Activated CD8-positive, alpha-beta memory T cell treated with anti-CD3 and anti-CD28 coated beads, Interleukin-2, amount 50 U/mL, for 48 hours (primary cell): ENCODE measurements around the gene GCNT1.
"Not testable (repeated sequence)": the region's sequence is repeated elsewhere in the genome, so short reads cannot be mapped to it uniquely, and the experiment has no call there.

Source experiments
- DNase-seq: peaks from one replicate; pipeline ENCODE4 v3.0.0-alpha.2; 2020

The GCNT1 gene

DNA sequence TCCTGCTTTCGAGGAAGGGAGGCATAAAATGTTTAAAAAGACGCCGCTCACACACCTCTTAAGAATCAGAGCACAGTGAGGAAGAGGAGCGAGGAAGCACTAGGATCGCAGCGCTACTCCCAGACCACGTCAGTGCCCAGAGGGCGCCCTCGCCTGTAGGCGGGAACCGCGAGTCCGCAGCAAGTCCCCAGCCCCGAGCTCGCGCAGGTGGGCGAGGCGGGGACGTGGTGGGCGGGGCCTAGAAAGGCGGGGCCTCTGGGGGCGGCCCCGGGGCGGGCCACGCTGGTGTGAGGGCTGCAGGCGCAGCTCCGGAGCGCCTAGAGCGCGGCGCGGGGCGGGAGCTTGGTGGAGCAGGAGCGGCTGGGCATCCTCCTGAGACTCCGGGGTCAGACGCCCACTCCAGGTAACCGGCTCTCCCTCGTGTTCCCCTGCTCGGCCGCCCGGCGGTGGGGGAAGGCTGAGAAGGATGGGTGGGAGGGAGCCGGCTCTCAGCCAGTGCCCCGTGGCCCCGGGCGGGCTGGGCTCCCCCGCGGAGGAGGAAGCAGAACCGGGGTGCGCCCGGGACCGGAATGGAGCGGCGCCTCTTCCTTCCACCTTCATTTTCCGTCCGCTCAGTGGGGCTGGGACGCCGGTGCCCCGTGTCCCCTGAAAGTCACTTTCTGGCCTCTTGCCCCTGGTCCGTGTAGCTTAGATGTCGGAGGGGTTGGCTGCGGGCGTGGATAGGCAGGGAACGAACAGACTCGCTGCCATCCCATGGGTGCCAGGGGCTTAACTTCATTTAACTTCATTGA is at the start of gene GCNT1:
TSS of gene GCNT1 (plus strand) at position 280 of the 791 bp plus-strand sequence. CDS start 43,200 bp downstream, outside the sequence.
- DNase-seq, result peak; percentile 97

DNA sequence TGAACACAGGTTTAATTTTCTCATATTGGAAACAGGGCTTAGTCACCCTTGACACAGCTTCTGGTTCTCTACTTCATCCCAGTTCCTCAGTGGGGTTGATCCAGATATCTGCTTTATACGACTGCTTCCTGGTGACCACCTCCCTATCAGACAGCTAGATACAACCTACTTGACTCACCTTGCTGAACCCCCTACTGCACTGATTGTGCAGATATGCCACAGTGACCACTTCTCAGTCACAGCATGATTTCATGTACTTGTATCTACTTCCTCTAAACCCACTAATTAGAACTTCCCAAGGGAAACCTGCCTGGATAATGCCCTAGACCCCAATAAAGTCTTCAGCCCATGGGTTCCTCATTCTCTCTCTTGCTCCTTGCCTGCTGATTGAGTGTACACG is 46.3 kb upstream of the GCNT1 start:
- DNase-seq, result no peak

DNA sequence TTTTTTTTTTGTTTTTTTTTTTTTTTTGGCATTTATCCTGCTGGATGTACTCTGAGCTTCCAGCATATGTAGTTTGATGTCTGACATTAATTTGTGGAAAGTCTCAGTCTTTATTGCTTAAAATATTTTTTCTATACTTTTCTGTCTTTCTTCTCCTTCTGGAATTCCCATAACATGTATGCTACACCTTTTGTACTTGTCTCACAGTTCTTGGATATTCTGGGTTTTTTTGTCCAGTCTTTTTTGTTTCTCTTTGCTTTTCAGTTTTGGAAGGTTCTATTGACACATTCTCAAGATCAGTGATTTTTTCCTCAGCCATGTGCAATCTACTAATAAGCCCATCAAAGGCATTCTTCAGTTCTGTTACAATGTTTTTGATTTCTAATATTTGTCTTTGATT is 45.3 kb upstream of the GCNT1 start:
- DNase-seq, result no peak

DNA sequence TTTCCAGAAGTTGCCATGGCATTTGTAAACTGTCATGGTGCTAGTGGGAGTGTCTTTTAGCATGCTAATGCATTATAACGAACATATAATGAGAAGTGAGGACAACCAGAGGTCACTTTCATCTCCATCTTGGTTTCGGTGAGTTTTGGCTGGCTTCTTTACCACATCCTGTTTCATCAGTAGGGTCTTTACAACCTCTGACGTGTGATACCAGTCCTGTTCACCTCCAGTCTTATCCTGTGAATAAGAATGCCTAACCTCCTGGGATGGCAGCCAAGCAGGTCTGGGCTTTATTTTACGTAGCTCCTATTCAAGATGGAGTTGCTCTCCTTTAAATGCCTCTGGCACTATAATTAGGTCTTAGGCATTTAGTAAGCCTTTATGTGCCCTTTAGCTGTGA is 44.3 kb upstream of the GCNT1 start:
- no peak for DNase-seq

DNA sequence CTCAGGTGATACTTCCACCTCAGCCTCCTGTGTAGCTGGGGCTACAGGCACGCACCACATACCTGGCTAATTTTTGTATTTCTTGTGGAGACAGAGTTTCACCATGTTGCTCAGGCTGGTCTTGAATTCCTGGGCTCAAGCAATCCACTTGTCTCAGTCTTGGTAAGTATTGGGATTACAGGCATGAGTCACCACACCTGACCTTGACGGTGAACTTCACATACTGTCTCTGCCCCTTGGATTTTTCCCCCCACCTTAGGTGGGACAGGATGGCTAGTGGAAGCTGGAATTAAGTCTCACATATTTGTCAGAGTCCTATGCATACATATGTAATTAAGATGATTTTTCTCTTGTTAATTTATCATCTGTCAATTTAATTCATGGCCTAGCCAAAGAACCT is 43.8 kb upstream of the GCNT1 start:
- DNase-seq, result no peak

DNA sequence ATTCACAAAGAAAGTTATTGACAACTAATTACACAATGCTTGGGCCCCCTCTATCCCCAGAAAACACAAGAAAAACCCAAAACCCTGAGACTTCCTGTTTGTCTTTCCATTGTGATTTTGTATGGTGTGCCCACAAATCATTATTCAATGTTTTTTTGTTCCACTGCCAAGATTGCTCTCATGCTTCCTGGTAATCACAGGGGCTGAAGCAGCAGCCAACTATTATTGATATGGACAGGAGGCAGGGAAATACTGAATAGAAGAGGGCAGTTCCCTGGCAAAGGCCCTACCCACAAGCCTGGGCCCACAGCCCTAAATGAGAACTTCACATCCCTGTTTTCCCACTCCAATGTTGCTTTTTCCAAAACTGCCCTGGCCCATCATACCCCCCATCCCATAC is 43.3 kb upstream of the GCNT1 start:
- no peak for DNase-seq

DNA sequence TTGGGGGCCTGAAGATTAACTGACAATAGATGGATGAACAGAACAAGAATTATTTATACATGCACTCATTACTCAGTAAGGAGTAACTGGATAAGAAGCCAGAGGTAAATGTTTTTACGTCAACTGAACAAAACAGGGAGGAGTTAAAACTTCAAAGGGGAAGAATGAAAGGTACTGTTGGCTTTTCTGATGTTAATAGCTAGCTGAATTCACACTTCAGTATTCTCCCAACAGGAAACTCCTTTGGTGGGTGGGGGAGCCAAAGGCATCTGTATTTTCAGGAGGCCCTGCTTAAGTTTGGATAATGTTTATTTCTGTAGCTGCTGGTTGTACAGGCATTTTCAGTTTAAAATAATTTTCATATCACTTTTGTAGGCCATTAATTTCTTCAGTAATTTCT is 41.6 kb upstream of the GCNT1 start:
- DNase-seq, result no peak

DNA sequence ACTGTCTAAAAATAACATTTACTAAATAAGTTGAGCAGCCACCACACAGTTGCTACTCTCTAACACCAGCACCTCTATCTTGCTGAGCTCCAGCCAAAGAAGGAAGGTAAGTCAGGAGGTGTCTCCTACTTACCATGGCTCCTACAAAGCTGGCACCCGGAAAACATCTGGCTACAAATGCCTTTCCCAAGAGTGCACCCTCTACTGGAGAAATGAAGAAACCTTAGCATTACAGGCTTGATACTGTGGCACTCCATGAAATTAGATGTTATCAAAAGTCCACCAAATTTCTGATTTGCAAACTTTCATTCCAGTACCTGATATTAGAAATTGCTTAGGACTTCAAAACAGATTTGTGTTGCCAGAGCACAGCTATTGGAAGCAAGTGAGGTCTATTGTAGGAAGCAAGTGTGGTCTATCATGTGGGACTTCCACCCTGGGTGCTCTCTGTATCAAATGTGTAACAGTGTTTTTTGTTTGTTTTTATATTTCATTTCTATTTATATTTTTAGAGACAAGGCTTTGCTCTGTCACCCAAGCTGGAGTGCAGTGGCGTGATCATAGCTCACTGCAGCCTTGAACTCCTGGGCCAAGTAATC is 39.1 kb upstream of the GCNT1 start:
- DNase-seq, result no peak

DNA sequence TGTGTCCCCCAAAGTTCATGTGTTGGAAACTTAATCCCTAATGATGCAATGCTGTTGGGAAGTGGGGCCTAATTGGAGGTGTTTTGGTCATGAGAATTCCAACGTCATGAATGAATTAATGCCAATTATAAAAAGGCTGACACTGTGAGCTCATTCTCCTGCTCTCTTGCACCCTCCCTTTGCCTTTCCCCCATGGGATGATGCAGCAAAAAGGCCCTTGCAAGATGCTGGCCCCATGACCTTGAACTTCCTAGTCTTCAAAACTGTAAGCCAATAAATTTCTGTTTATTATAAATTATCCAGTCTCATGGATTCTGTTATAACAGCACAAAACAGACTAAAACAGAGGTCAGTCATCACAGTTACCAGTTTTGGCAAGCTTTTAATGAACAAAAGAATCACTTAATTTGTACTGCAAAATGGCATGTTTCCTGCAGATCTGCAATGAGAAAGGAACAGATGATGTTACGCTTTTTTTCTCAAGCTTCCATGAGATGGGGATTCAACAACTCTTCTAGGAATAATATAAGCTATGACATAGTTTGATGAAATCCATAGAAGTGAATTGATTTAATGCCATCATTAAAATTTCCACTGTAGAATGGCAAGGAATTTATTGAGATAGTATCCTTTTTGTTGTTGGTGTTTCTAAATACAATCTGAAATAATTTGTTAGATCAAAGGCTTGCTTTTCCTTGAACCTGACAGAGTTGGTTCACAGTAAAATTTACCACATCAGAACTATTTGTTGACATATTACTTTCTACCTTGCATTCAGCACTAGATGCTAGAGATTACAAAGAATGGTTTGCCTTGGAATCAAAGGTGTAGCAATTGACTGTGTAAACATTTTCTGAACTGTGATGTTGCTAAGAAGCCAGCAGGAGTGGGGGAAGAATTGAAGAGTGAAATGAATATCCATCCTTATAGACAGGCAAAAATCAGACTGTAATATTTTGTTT is 35.5 kb upstream of the GCNT1 start:
- DNase-seq, result no peak

DNA sequence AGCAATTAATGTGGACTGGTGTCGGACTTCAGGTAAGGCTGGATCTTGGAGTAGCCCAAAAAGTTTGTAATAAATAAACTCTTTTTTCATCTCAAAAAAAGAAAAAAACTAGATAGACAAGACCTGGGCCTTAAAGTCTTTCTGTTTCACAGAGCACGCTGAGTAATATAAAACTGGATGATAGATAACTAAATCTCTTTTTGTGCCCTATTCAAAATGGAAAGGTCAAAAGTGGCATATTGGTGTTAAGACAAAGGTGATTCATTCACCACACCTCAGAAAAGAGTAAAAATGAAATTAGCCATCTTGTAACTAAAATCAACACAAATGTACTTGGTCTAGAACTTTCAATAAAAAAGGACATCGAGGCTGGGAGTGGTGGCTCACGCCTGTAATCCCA is 34.5 kb upstream of the GCNT1 start:
- no peak for DNase-seq

DNA sequence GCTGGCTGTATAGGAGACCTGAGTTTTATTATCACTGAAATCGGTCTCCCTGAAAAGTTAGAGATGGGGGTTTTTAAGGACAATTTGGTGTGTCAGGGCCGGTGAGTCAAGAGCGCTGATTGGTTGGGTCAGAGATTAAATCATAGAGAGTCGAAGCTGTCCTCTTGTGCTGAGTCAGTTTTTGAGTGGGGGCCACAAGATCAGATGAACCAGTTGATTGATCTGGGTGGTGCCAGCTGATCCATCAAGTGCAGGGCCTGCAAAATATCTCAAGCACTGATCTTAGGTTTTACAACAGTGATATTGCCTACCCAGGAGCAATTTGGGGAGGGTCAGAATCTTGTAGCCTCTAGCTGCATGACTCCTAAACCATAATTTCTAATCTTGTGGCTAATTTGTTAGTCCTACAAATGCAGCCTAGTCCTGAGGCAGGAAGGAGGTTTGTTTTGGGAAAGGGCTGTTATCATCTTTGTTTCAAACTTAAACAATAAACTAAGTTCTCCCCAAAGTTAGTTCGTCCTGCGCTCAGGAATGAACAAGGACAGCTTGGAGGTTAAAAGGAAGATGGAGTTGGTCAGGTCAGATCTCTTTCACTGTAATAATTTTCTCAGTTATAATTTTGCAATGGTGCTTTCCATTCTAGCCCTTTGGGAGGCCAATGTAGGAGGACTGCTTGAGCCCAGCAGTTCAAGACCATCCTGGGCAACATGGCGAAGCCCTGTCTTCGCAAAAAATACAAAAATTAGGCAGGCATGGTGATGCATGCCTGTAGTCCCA is 33.1 kb upstream of the GCNT1 start:
- no peak for DNase-seq

DNA sequence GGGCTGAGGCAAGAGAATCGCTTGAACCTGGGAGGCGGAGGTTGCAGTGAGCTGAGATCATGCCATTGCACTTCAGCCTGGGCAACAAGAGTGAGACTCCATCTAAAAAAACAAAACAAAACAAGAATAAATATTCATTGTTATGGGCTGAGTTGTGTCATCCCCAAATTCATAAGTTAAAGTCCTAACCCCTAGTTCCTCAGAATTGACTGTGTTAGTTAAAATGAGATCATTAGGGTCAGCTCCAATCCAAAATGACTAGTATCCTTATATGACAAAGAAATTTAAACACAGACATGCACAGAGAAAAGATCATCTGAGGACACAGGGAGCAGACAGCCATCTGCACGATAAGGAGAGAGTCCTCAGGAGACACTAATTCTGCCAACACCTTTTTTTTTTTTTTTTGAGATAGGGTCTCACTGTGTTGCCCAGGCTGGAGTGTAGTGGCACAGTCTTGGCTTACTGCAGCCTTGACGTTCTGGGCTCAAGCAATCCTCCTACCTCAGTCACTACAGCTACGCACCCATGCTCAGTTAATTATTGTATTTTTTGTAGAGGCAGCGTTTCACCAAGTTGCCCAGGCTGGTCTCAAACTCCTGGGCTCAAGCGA is 32.1 kb upstream of the GCNT1 start:
- no peak for DNase-seq

DNA sequence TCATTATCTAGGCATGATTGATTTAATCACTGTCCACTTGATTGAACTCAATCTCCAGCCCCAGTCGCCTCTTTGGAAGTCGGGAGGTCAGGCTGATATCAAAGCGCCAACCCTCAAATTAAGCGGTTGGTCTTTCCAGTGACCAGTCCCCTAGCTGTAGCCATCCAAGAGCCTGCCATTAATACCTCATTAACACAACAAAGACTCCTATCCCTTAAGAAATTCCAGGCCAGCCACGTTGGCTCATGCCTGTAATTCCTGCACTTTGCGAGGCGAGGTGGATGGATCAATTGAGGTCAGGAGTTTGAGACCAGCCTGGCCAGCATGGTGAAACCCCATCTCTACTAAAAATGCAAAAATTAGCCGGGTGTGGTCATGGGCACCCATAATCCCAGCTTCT is 27.4 kb upstream of the GCNT1 start:
- DNase-seq, result no peak

DNA sequence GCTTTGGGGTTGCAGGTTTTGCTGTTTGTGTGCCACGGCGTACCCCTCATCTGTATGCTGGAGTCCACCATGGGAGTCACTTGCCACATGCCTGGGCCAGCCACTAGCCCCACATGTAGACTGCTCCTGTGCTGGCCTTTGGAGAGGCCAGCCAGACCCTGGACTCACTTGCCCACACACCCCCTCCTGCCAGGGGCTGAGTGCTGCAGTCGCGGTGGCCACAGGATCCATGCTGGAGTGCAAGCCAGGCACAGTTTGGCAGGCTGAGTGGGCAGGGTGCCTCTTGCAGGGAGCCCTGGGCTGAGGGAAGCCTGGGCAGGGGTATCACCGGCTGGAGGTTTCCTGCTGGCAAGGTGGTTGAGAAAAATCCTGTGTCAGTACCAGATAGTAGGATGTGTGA is 25.6 kb upstream of the GCNT1 start:
- DNase-seq, result no peak

DNA sequence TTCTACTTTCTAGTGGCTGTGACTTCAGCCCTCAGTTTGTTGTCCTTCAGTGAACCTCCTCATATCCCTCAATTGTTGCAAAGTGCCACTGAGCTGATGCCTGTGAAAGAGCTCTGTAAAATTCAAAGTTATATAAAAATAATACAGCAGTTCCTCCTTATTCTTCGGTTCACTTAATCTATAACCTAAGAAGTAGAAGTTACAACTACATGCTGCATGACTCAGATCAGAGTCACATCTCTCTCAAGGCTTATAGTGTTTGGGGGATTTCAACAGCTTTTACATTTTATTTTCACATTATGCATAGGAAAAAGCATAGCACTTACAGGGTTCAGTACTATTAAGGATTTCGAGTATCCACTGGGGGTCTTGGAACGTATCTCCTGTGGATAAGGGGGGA is 25.1 kb upstream of the GCNT1 start:
- no peak for DNase-seq

DNA sequence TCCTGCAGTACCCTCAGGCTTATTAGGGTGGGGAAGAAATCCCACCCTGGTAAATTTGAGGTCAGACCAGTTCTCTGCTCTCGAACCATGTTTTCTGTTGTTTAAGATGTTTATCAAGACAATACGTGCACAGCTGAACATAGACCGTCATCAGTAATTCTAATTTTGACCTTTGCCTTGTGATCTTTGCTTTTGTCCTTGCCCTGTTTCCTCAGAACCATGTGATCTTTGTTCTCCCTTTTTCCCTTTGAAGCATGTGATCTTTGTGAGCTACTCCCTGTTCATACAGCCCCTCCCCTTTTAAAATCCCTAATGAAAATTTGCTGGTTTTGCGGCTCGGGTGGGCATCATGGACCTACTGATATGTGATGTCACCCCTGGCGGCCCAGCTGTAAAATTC is 24.1 kb upstream of the GCNT1 start:
- not testable (repeated sequence) for DNase-seq

DNA sequence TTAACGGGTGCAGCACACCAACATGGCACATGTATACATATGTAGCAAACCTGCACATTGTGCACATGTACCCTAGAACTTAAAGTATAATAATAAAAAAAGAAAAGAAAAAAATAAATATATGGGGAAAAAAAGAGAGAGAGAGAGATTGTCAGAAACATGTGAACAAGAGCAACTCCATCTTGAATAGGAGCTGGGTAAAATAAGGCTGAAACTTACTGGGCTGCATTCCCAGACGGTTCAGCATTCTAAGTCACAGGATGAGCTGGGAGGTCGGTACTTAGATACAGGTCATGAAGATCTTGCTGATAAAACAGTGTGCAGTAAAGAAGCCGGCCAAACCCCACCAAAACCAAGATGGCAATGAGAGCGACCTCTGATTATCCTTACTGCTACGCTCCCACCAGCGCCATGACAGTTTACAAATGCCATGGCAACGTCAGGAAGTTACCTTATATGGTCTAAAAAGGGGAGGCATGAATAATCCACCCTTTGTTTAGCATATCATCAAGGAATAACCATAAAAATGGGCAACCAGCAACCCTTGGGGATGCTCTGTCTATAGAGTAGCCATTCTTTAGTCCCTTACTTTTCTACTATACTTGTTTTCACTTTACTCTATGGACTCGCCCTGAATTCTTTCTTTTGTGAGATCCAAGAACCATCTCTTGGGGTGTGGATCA is 21.8 kb upstream of the GCNT1 start:
- not testable (repeated sequence) for DNase-seq

DNA sequence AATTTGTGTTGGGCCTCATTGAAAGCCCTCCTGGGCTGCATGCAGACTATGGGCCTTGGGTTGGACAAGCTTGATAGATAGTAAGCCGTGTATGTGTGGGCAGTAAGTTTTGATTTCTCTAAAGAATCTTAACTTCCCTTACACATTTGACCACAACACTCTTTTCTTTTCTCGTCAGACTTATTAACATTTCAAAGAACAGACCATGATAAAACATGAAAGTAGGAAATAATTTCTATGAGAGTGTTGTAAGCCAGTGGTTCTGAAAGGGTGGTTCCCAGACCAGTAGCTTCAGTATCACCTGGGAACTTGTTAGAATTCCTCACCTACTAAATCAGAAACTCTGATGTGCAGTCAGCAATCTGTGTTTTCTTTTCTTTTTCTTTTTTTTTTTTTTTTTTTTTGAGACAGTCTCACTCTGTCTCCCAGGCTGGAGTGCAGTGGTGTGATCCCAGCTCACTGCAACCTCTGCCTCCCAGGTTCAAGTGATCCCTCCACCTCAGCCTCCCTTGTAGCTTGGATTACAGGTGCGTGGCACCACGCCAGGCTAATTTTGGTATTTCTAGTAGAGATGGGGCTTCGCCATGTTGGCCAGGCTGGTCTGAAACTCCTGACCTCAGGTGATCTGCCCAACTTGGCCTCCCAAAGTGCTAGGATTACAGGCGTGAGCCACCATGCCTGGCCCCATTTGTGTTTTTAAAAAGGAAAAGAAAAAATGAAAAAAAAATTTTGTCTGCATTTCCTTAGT is 20.0 kb upstream of the GCNT1 start:
- no peak for DNase-seq

DNA sequence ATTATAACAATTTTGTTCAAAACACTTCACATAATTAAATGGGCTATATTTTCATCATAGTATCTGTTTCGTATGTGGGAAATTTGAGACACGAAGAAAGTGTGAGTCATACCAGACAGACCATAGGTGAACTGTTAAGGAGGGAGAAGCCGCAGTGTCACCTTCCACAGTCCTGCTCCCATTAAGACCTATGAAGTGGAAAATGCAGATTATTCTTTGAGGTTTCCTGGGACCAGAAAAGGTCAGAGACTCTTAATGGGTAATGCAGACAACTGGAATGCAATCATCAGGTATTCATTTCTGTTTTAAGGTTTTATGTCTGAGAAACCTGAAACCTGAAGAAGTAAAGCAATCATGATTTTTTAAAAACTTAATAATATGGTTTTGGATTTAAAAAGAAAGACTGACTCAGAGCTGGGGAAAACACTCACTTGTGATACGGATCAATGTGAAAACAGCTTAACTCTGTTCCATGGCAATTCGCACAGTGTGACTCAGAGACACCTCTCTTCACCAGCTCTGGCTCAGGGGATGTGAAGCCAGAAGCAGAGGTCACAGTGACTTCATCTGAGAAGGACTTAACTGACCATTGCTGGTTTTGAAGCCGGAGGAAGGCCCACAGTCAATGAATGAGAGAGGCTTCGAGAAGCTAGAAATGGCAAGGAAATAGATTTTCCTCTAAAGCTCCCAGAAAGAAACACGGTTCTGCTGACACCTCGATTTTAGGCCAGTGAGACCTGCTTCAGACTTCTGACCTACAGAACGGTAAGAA is 17.2 kb upstream of the GCNT1 start:
- DNase-seq, result peak; percentile 70

DNA sequence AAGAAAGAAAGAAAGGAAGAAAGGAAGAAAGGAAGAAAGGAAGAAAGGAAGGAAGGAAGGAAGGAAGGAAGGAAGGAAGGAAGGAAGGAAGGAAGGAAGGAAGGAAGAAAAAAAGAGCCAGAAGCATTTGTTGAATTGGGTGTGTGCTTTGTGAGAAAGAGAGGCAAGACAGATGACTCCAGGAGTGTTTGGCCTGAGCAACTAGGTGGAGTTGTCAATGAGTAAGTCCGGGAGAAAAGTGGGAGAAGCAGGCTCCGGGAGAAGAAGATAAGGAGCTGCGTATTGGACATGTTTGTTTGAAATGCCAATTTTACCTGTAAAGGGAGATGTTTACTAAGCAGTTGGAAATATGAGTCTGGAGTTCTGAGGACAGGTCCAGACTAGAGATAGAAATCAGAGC is 15.1 kb upstream of the GCNT1 start:
- no peak for DNase-seq
